ENCODE measurements around the gene TSPAN12.

GRCh38 chr7:120797026-120797645 lies 60.8 kb downstream of the TSPAN12 start:
- no peak for TF ChIP-seq ZNF133 (tag by site-specific recombination; IDR thresholded peaks at IDR 0.05)
- TF ChIP-seq ZNF148 (tag by site-specific recombination; IDR thresholded peaks at IDR 0.05; ENCODE audit: borderline replicate concordance): no peak
- no peak for TF ChIP-seq ZFP41 (tag by site-specific recombination; IDR thresholded peaks at IDR 0.05; ENCODE audit: borderline replicate concordance)
- TF ChIP-seq CTCF (tag by site-specific recombination; IDR thresholded peaks at IDR 0.05): no peak
- TF ChIP-seq ZNF701 (tag by site-specific recombination; IDR thresholded peaks at IDR 0.05): no peak
- TF ChIP-seq ZNF292 (tag by site-specific recombination; IDR thresholded peaks at IDR 0.05; ENCODE audit: borderline replicate concordance, low read depth): no peak
- TF ChIP-seq TCF7L2 (IDR thresholded peaks at IDR 0.05; ENCODE audit: borderline replicate concordance, low read depth, low read length): no peak
- no peak for TF ChIP-seq KLF1 (tag by site-specific recombination; IDR thresholded peaks at IDR 0.05)
- no peak for TF ChIP-seq YY1 (tag by site-specific recombination; IDR thresholded peaks at IDR 0.05)
- TF ChIP-seq REST (tag by site-specific recombination; IDR thresholded peaks at IDR 0.05): no peak
- no peak for TF ChIP-seq ZNF366 (tag by site-specific recombination; conservative IDR thresholded peaks at IDR 0.05)
- no peak for TF ChIP-seq ZBTB48 (tag by site-specific recombination; IDR thresholded peaks at IDR 0.05)
- no peak for TF ChIP-seq ZBTB1 (tag by site-specific recombination; IDR thresholded peaks at IDR 0.05)

All from HEK293 (cell line).